ENCODE data around the gene MINDY4. TPM values are rescaled to one million over a fixed set of nuclear protein-coding genes. Genes with fewer than 3 reads are reported as not detected.

Gene MINDY4
- total RNA-seq, 1 donor from 2014 or later, result 5.2 TPM

- DNase-seq, result no peak
These were observed 27.7 kb upstream of the MINDY4 start for GRCh38 chr7:30743371-30744074.

GRCh38 chr7:30744075-30744417, 27.2 kb upstream of the MINDY4 start:
- DNase-seq, result no peak

GRCh38 chr7:30745261-30745941, 25.8 kb upstream of the MINDY4 start:
- peak; percentile 25 for DNase-seq

GRCh38 chr7:30750010-30750409, 21.2 kb upstream of the MINDY4 start:
- DNase-seq, result no peak

- peak; percentile 57 for DNase-seq
These were observed 20.2 kb upstream of the MINDY4 start for GRCh38 chr7:30750683-30751650.

GRCh38 chr7:30751696-30752273, 19.4 kb upstream of the MINDY4 start, which contains the start of gene INMT:
TSS of gene INMT (plus strand) at chr7:30752135. CDS start at chr7:30752151, 16 bp downstream.
- no peak for DNase-seq

- no peak for DNase-seq
These were observed 18.7 kb upstream of the MINDY4 start for GRCh38 chr7:30752484-30752883.

GRCh38 chr7:30752979-30753378, 18.2 kb upstream of the MINDY4 start:
- DNase-seq, result peak; percentile 85

- DNase-seq, result no peak
These were observed 16.8 kb upstream of the MINDY4 start for GRCh38 chr7:30754315-30754877.

- DNase-seq, result peak; percentile 29
These were observed 15.6 kb upstream of the MINDY4 start for GRCh38 chr7:30755384-30756154.

- DNase-seq, result no peak
These were observed 13.9 kb upstream of the MINDY4 start for GRCh38 chr7:30757342-30757692.

- no peak for DNase-seq
These were observed 10.6 kb upstream of the MINDY4 start for GRCh38 chr7:30760514-30761213.

- no peak for DNase-seq
These were observed 9.7 kb upstream of the MINDY4 start for GRCh38 chr7:30761214-30762156.

- no peak for DNase-seq
These were observed 6.9 kb upstream of the MINDY4 start for GRCh38 chr7:30764030-30764975.

GRCh38 chr7:30765408-30765807, 5.8 kb upstream of the MINDY4 start:
- no peak for DNase-seq

- no peak for DNase-seq
These were observed 408 bp upstream of the MINDY4 start for GRCh38 chr7:30770845-30771173.

GRCh38 chr7:30771880-30772425, 736 bp downstream of the MINDY4 start:
- DNase-seq, result peak; percentile 37

- DNase-seq, result no peak
These were observed 1.8 kb downstream of the MINDY4 start for GRCh38 chr7:30772984-30773383.
